GM15510 (cell line): ENCODE data around the gene HPSE2.

ENCODE experiments used
- POLR2A ChIP-seq: IDR thresholded peaks from 3 replicates; pipeline ENCODE4 v1.6.1; 2011; ENCODE audit warnings: borderline replicate concordance; ENCODE audit not compliant: insufficient read length; ENCODE audit errors: extremely low read depth

Gene HPSE2

GRCh38 chr10:98477861-98478260 is 757.8 kb downstream of the HPSE2 start:
- no peak for TF ChIP-seq POLR2A

GRCh38 chr10:98474628-98475027 is 761.0 kb downstream of the HPSE2 start:
- no peak for TF ChIP-seq POLR2A

GRCh38 chr10:98472196-98472595 is 763.5 kb downstream of the HPSE2 start:
- no peak for TF ChIP-seq POLR2A

- TF ChIP-seq POLR2A, result no peak
These were observed 764.8 kb downstream of the HPSE2 start for GRCh38 chr10:98470850-98471249.

- TF ChIP-seq POLR2A, result no peak
These were observed 766.4 kb downstream of the HPSE2 start for GRCh38 chr10:98469001-98469931.

GRCh38 chr10:98467506-98468318 is 767.9 kb downstream of the HPSE2 start:
- no peak for TF ChIP-seq POLR2A

GRCh38 chr10:98466861-98467505 is 768.7 kb downstream of the HPSE2 start:
- no peak for TF ChIP-seq POLR2A

- TF ChIP-seq POLR2A, result no peak
These were observed 769.8 kb downstream of the HPSE2 start for GRCh38 chr10:98465866-98466265.

GRCh38 chr10:98463976-98464754 is 771.5 kb downstream of the HPSE2 start:
- TF ChIP-seq POLR2A, result no peak

- no peak for TF ChIP-seq POLR2A
These were observed 772.6 kb downstream of the HPSE2 start for GRCh38 chr10:98463016-98463415.

- no peak for TF ChIP-seq POLR2A
These were observed 774.2 kb downstream of the HPSE2 start for GRCh38 chr10:98461500-98461842.

GRCh38 chr10:98460837-98461499 is 774.7 kb downstream of the HPSE2 start:
- no peak for TF ChIP-seq POLR2A

- no peak for TF ChIP-seq POLR2A
These were observed 776.6 kb downstream of the HPSE2 start for GRCh38 chr10:98458809-98459784.
